Naive B cell (primary cell): ENCODE results near the gene TTC16. TPM values are rescaled to one million over a fixed set of nuclear protein-coding genes. Genes with fewer than 3 reads are reported as not detected.
"Not testable (repeated sequence)": the region's sequence is repeated elsewhere in the genome, so short reads cannot be mapped to it uniquely, and the experiment has no call there.

Experiments
- ATAC-seq, 2 donors: fragments of 150-1000 bp; cut with Tn5 transposase; 2 replicates each; pipeline ENCODE4 v1.10.0; 2021; ENCODE audit warnings: low read depth in 2 of 2, mild to moderate bottlenecking in 2 of 2, moderate library complexity in 2 of 2
- DNase-seq: peaks from one replicate; pipeline ENCODE4 v3.0.0; 2022
- H3K27ac Mint-ChIP-seq, 6 donors: one replicate each; pipeline ENCODE4 v1.8.0; 2020 to 2022; ENCODE audit warnings: mild to moderate bottlenecking in 6 of 6, mixed read lengths in 6 of 6, moderate library complexity in 5 of 6, inconsistent platforms in 2 of 6
- H3K27me3 Mint-ChIP-seq, 3 donors: one replicate each; pipeline ENCODE4 v1.8.0; 2021 to 2022; ENCODE audit warnings: mixed read lengths in 3 of 3, mild to moderate bottlenecking in 1 of 3
- H3K36me3 Mint-ChIP-seq, 2 donors: one replicate each; pipeline ENCODE4 v1.8.0; 2020 to 2022; ENCODE audit warnings: mixed read lengths in 2 of 2, inconsistent platforms in 1 of 2, mild to moderate bottlenecking in 1 of 2
- H3K4me1 Mint-ChIP-seq, 3 donors: one replicate each; pipeline ENCODE4 v1.8.0; 2020 to 2022; ENCODE audit warnings: mixed read lengths in 3 of 3, inconsistent platforms in 1 of 3, mild to moderate bottlenecking in 1 of 3, moderate library complexity in 1 of 3
- H3K4me3 Mint-ChIP-seq, 8 donors: one replicate each; pipeline ENCODE4 v1.8.0; 2020 to 2022; ENCODE audit warnings: mild to moderate bottlenecking in 8 of 8, mixed read lengths in 8 of 8, moderate library complexity in 8 of 8, inconsistent platforms in 2 of 8
- H3K9me3 Mint-ChIP-seq, 7 donors: one replicate each; pipeline ENCODE4 v1.8.0; 2020 to 2022; ENCODE audit warnings: mixed read lengths in 7 of 7, mild to moderate bottlenecking in 5 of 7, inconsistent platforms in 2 of 7, moderate library complexity in 1 of 7
- polyA plus RNA-seq, 6 donors: library from polyadenylated mRNA; unstranded; fragments of 300-500 nt; fragmentation: Illumina TruSeq; gene quantifications; one replicate each; pipeline ENCODE4 v1.2.3, GENCODE V29; 2021; ENCODE audit warnings: low read depth in 6 of 6

Gene TTC16
- polyA plus RNA-seq, 6 donors from 2014 or later: 0.66 TPM; not detected in 5

DNA sequence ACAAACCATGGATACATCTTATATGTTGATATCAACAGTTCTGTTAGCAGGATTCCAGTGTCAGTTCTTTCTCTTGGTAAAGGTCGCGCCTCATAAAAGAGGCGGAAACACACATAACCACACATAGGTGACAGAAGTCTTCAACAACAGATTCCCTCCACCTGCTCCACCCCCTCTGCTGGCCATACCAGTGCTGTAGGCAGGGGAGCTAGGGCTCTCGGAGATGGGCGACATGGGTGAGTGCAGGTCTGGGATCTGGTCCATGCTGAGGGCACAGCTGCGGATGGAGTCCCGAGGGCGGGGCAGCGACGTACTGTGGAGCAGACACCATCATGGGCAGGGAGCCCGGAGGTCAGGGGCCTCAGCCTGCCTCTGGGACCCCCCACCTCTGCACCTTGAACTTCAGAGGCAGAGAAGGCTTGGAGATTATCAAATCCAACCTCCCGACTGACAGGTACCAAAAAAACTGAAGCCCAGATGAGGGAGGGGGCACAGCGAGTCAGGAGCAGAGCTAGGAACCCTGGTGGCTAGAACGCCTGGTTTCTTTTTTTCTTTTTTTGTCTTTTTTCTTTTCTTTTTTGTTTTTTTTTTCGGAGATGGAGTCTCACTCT lies 31.2 kb downstream of the TTC16 start:
- peaks cover 0 to 4% of the 10 kb centered on the region in 2 donors for H3K36me3 Mint-ChIP-seq
- H3K4me3 Mint-ChIP-seq: no peak overlapping the region
- H3K9me3 Mint-ChIP-seq: no peaks in the 10 kb centered on the region
- DNase-seq (no peak), ATAC-seq (no peak)
- H3K27ac Mint-ChIP-seq: peak overlapping the region in 1 of 6 donors; percentile 23
- H3K4me1 Mint-ChIP-seq: peaks cover 0 to 11% (median 7%) of the 10 kb centered on the region in 3 donors
- no peaks in the 10 kb centered on the region for H3K27me3 Mint-ChIP-seq

DNA sequence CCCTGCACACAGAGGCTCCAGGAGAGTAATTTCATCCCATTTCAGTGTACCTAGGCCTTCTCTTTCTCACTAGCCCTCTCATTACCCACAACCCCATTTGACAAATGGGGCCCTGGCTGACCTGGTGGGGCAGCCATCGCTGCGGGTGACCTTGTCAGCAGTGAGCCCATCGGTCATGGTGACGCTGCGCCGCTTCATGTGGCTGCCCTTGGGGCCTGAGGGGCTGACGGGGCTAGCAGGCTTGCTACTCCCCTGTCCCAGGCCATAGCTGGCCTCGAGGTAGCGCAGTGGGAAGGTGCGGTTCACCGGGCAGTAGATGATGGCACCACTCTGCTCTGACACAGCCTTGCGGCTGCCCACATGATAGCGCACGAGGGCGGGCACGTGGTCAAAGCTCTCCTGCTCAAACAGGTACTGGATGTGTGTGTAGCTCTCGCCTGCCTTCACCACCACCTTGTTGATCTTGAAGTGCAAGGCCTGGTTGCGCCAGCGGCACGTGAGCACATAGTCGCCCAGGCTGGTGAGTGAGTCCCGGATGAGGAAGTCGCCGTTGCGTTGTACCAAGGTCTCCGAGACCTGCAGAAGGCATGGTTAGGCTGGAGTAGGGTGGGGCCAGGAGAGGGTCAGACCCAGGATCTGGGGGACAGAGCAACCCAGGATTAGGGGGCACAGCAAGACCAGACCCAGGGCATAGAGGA lies 33.4 kb downstream of the TTC16 start:
- H3K4me3 Mint-ChIP-seq: peak overlapping the region in 1 of 8 donors; percentile 84
- DNase-seq: no peak
- peaks cover 0 to 4% of the 10 kb centered on the region in 2 donors for H3K36me3 Mint-ChIP-seq
- peaks cover 10 to 23% (median 10%) of the 10 kb centered on the region in 3 donors for H3K4me1 Mint-ChIP-seq
- ATAC-seq: no peak
- H3K9me3 Mint-ChIP-seq: no peaks in the 10 kb centered on the region
- no peaks in the 10 kb centered on the region for H3K27me3 Mint-ChIP-seq
- peak overlapping the region in 1 of 6 donors; percentile 47 for H3K27ac Mint-ChIP-seq

GRCh38 chr9:127751269-127752054 lies 35.6 kb downstream of the TTC16 start:
- Mint-ChIP-seq H3K27me3 (no peaks in the 10 kb centered on the region), H3K4me1 (peaks cover 10 to 17% (median 10%) of the 10 kb centered on the region in 3 donors), H3K9me3 (no peaks in the 10 kb centered on the region), H3K36me3 (peaks cover 0 to 4% of the 10 kb centered on the region in 2 donors), H3K27ac (peak overlapping the region in 1 of 6 donors; percentile 63), H3K4me3 (no peak overlapping the region)
- ATAC-seq (no peak), DNase-seq (no peak)

DNA sequence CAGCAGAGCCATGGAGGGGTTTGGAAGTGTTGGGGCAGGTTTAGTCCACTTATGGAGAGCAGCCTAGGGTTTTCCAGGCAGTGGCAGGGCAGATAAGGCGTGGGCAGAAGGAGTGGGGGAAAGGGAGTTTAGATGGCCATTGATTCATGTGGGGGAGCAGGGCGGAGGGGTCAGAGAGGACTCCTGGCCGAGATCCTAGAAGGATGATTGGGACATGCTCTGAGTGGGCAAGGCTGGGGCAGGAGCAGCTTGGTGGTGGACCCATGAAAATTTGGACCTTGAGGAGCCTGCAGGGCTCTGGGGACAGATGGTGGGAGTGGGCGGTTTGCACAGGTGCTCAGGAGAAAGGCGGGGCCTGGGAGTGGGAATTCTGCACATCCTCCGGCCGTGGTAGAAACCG lies 37.3 kb downstream of the TTC16 start:
- peaks cover 0 to 4% of the 10 kb centered on the region in 2 donors for H3K36me3 Mint-ChIP-seq
- no peaks in the 10 kb centered on the region for H3K9me3 Mint-ChIP-seq
- peaks cover 10 to 12% (median 10%) of the 10 kb centered on the region in 3 donors for H3K4me1 Mint-ChIP-seq
- DNase-seq (no peak), ATAC-seq (no peak)
- H3K4me3 Mint-ChIP-seq: no peak overlapping the region
- peak overlapping the region in 4 of 6 donors; percentile 54 to 90 (median 83) for H3K27ac Mint-ChIP-seq
- H3K27me3 Mint-ChIP-seq: no peaks in the 10 kb centered on the region

DNA sequence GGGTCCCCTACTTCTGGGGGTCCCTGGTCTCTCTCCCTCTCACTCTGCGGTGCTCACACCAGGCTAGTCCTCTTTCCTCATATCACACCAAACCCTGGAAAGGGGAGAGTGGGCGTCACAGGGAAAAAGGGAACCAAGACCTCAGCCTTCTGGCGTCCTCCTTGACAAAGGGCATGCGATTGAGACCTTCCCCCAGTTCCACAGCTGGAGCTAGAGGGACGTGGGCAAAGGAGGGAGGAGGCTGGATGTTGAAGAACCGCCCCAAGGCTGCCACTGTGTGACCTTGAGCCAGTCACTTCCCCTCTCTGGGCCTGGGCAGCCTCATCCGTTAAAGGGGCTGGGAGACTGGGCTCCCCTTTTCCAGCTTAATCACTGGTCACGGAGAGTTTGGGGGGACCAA lies 37.7 kb downstream of the TTC16 start:
- Mint-ChIP-seq H3K36me3 (peaks cover 2 to 4% of the 10 kb centered on the region in 2 donors), H3K27ac (peak overlapping the region in 2 of 6 donors; percentile 33 to 60)

DNA sequence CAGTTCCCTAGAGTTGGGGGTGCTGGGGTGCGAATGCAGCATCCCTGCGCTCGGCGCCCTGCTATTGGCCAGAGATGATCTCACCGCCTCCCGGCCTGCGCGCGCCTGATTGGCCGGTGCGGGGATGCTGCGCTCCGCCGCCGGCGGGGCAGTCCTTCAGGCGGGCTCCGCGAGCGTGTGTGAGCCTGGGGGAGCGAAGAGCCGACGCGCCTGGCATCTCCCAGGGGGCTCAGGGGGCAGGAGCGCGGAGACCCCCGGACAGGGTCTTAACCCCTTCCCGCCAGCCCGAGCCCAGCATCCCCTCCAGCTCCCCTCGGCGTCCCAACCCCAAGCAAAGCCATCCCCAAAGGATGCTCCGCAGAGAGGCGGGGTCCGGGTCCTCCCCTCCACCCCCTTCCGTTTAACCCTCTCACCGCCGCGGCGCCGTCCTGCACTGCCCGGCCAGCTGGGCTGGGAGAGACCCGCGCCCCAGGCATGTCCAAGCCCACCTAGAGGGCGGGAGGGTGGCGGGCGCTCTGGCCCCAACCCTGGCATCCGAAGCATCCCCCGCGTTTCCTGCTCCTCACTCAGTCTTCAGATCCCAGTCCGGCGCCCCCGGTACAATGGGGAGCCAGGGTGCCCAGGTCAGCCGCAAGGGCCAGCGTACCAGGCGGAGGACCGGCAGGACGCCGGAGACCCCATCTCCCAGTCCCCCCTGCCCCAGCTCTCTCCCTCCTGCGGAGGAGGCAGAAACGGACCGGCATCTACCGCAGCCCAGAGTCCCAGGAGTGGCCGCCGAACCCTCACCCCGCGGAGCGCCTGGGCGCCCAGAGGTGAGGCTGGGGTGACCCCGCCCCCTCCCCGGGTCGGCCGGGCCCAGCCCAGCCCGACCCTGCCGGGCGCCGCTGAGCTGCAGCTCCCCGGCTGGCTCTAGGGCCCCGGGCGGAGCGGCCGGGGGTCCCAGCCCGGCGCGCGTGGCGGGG lies 38.5 kb downstream of the TTC16 start:
- Mint-ChIP-seq H3K9me3 (no peaks in the 10 kb centered on the region), H3K36me3 (peaks cover 4 to 6% of the 10 kb centered on the region in 2 donors), H3K27ac (no peak overlapping the region), H3K27me3 (no peaks in the 10 kb centered on the region), H3K4me1 (peaks cover 14 to 19% (median 15%) of the 10 kb centered on the region in 3 donors), H3K4me3 (no peak overlapping the region)
- DNase-seq: no peak
- no peak for ATAC-seq

More for the DNA sequence above, 37.7 kb downstream of the TTC16 start:
- peaks cover 11 to 15% (median 13%) of the 10 kb centered on the region in 3 donors for H3K4me1 Mint-ChIP-seq
- no peaks in the 10 kb centered on the region for H3K9me3 Mint-ChIP-seq
- no peak overlapping the region for H3K4me3 Mint-ChIP-seq
- no peaks in the 10 kb centered on the region for H3K27me3 Mint-ChIP-seq
- ATAC-seq (no peak), DNase-seq (no peak)

DNA sequence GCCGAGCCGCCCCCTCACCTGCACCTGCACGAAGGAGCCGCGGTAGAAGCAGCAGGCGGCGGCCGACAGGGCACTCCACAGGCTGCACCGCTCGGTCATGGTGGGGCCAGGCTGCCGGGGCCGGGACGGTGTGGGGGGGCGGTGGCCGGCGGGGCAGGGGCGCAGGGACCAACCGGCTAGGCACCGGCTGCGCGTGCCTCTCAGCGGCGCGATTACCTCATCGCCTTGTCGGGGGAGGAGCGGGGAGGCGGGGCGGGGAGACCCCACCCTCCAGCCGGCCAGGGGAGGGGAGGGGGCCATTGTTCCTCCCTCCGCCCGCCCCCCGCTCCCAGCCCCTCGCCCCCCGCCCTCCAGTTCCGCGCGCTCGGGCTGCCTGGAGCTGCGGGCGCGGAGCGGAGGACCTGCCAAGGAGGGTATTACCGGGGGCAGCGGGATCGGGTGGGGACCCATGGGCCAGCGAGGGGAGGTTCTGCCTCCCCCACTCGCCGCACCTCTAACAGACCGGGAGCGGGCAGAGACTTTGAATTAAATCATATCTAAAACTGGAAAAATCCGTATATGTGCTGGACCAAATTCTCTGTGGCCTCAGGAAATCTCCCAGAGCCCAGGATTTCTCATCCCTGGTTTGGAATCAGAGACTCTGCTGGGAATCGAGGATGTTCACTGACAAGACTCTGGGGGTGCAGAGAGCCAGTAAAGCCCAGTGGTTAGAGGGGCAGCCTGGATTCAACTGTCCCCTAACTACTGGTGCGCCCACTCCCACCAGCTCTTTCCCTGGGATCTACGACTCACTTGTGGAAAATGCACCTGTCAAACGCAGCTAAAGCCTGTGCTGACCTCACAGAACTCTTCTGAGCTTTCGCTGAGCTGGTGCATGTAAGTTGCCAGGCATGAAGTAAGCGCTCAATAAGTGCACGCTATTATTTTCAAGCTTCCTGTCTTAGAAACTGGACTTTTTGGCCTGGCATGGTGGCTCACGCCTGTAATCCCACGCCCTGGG lies 39.5 kb downstream of the TTC16 start:
- no peak for ATAC-seq
- Mint-ChIP-seq H3K4me3 (no peak overlapping the region), H3K27ac (peak overlapping the region in 1 of 6 donors; percentile 41), H3K27me3 (no peaks in the 10 kb centered on the region), H3K4me1 (peaks cover 14 to 19% (median 15%) of the 10 kb centered on the region in 3 donors), H3K9me3 (no peaks in the 10 kb centered on the region), H3K36me3 (peaks cover 3 to 6% of the 10 kb centered on the region in 2 donors)
- DNase-seq: no peak

GRCh38 chr9:127756233-127756632 lies 40.4 kb downstream of the TTC16 start:
- no peak for ATAC-seq
- H3K27me3 Mint-ChIP-seq: no peaks in the 10 kb centered on the region
- DNase-seq: no peak
- no peaks in the 10 kb centered on the region for H3K9me3 Mint-ChIP-seq
- peak overlapping the region in 1 of 6 donors; percentile 41 for H3K27ac Mint-ChIP-seq
- H3K36me3 Mint-ChIP-seq: peaks cover 0 to 6% of the 10 kb centered on the region in 2 donors
- H3K4me1 Mint-ChIP-seq: peaks cover 15 to 23% (median 15%) of the 10 kb centered on the region in 3 donors
- no peak overlapping the region for H3K4me3 Mint-ChIP-seq

DNA sequence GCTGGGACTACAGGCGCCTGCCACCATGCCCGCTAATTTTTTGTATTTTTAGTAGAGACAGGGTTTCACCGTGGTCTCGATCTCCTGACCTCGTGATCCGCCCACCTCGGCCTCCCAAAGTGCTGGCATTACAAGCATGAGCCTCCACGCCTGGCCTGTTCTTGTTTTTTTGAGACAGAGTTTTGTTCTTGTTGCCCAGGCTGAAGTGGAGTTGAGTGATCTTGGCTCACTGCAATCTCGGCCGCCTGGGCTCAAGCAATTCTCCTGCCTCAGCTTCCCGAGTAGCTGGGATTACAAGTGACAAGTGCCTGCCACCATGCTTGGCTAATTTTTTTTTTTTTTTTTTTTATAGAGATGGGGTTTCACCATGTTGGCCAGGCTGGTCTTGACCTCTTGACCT lies 40.9 kb downstream of the TTC16 start:
- H3K4me1 Mint-ChIP-seq: peaks cover 13 to 28% (median 15%) of the 10 kb centered on the region in 3 donors
- H3K36me3 Mint-ChIP-seq, DNase-seq, H3K9me3 Mint-ChIP-seq, H3K4me3 Mint-ChIP-seq, H3K27ac Mint-ChIP-seq, H3K27me3 Mint-ChIP-seq, ATAC-seq: not testable (repeated sequence)

GRCh38 chr9:127758843-127759242 lies 43.0 kb downstream of the TTC16 start:
- no peak overlapping the region for H3K4me3 Mint-ChIP-seq
- ATAC-seq (no peak), DNase-seq (no peak)
- peaks cover 23 to 36% (median 28%) of the 10 kb centered on the region in 3 donors for H3K4me1 Mint-ChIP-seq
- H3K9me3 Mint-ChIP-seq: no peaks in the 10 kb centered on the region
- peak overlapping the region in 3 of 6 donors; percentile 5 to 89 (median 62) for H3K27ac Mint-ChIP-seq
- H3K36me3 Mint-ChIP-seq: peaks cover 0 to 16% of the 10 kb centered on the region in 2 donors
- H3K27me3 Mint-ChIP-seq: no peaks in the 10 kb centered on the region

DNA sequence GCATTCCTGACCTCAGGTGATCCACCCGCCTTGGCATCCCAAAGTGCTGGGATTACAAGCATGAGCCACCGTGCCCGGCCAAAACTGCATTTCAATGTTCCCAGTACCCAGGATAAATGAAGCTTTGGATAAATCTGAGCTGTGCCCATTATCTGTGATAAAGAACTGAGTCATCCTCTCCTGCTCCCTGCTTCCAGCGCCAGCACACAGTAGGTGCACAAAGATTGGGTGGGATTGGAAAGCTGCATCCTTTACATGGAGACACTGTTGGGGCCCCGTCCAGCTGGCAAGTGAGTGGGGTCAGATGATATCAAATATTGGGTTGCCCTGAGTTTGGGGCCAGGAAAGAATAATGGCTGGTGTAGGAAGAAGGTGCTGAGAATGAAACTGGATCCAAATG lies 45.2 kb downstream of the TTC16 start:
- Mint-ChIP-seq H3K27ac (peak overlapping the region in 3 of 6 donors; percentile 52 to 90 (median 78)), H3K4me1 (peaks cover 43 to 59% (median 45%) of the 10 kb centered on the region in 3 donors), H3K27me3 (no peaks in the 10 kb centered on the region), H3K9me3 (no peaks in the 10 kb centered on the region), H3K4me3 (no peak overlapping the region), H3K36me3 (peaks cover 4 to 29% of the 10 kb centered on the region in 2 donors)
- DNase-seq (no peak), ATAC-seq (no peak)
